ENCODE measurements around the gene ACAA2.
"Not testable (repeated sequence)": the region's sequence is repeated elsewhere in the genome, so short reads cannot be mapped to it uniquely, and the experiment has no call there.

ACAA2 gene

DNA sequence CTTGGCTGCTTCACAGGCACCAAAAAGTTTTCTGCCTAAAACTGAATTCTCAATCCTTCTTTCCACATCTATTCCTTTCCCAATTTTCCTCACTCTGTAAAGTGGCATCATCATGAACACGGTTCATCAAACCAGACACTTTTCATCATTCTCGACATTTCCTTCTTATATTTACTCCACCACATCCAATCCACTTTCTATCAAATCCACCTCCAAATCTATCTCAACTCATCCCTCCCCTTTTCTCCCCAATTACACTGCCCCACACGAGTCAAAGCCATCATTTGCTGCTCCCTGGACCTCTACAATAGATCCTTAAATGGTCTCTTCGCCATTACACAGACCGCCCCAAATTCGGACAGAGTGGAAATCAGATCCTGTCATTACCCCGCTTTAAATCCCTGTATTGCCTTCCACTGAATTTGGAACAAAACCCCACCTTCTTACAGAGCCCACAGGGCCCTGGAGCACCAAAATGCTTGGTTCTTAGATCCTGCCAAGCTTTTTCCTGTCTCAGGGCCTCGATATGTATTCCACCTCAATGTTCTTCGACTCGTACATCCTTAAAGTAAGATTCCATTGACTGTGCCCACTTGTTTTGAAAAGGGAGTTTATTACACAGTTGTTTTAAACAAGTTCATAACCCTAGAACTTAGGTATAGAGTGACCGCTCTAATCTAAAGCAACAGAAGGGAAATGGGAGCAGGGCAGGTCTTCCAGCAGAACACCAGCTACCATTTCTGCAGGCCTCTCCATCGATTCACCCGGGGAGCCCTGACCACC, 856 bp downstream of the ACAA2 start:
- no peak for DNase-seq (ENCODE audit: low read depth, low spot score)

DNA sequence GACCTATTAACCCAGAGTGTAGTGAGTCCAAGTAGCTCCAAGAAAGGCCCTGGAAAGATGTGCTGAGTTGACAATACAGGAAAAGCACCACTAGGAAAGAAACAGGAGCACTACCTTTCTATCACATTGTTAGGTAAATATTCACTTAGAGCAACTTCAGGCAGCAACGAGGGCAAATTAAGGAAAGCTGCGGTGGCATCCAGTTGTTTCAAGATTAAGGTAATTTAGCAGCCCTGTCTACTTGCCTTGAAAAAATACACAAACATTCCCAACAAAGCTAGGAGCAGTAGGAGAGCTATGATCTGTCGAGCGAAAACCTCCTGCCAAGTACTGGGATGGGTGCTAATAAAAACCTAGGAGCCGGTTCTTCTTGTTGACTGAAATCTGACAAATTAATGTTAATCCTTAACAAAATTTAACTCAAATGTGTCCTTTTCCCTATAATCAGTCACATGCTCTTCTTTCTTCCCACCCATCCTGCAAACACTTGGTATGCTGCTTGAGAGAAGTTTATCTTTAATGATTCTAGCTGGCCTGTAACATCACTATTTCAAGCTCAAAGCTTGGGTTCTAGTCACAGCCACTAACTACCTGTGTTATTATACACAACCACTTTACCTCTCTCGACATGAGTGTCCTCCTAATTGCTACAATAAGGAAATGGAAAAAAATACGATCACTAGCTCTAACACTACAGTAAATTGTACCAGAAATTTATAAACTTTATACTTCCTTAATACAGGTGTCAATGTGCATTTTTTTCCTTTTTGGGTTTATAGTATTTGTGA, 2.0 kb downstream of the ACAA2 start:
- DNase-seq (ENCODE audit: low read depth, low spot score) = no peak

DNA sequence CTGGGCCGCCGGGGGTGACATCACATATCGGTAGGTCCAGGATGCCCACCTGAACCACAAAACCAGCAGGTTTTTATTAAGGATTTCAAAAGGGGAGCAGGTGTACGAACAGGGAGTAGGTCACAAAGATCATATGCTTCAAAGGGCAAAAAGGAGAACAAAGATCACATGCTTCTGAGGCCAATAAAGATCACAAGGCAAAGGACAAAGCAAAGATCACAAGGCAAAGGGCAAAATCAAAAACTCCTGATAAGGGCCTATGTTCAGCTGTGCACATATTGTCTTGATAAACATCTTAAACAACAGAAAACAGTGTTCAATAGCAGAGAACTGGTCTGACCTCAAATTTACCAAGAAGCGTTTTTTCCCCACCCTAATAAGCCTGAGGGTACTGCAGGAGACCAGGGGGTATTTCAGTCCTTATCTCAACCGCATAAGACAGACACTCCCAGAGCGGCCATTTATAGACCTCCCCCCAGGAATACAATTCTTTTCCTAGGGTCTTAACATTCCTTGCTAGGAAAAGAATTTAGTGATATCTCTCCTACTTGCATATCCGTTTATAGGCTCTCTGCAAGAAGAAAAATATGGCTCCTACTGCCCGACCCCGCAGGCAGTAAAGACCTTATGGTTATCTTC, 4.7 kb downstream of the ACAA2 start:
- DNase-seq (ENCODE audit: low read depth, low spot score) = not testable (repeated sequence)

DNA sequence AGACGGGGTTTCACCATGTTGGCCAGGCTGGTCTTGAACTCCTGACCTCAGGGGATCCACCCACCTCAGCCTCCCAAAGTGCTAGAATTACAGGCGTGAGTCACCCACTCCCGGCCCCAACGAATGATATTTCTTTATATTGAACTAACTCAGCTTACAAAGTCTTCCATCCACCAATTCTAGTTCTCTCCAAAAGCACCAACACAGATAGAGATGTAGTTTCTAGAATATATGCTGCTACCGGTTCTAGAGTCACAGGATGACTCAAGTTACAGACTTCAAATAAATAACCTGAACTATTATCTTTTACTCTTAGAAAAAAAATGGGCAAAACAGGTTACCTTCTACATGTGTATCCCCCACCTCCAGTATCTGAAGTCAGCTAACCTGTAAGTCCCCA, 9.2 kb downstream of the ACAA2 start:
- DNase-seq (ENCODE audit: low read depth, low spot score) = no peak

DNA sequence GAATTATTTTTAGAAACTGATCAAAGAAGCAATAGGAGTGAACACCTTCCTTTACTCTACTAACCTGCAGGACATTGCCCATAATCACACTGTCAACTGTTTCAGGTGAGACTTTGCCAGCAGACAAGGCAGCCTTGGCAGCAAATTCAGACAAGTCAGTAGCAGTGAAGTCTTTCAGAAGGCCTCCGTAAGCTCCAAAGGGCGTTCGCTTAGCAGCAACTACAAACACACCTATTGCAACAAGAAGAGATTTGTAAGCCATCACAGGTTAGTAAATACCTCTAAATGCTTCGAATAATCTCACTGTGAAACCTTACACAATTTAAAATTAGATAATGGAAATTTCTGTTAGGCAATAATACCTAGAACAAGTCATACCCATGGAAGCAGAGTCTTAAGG, 10.7 kb downstream of the ACAA2 start:
- no peak for DNase-seq (ENCODE audit: low read depth, low spot score)

DNA sequence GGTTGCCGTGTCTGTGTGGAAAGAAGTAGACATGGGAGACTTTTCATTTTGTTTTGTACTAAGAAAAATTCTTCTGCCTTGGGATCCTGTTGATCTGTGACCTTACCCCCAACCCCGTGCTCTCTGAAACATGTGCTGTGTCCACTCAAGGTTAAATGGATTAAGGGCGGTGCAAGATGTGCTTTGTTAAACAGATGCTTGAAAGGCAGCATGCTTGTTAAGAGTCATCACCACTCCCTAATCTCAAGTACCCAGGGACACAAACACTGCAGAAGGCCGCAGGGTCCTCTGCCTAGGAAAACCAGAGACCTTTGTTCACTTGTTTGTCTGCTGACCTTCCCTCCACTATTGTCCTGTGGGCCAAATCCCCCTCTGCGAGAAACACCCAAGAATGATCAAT, 12.8 kb downstream of the ACAA2 start:
- not testable (repeated sequence) for DNase-seq (ENCODE audit: low read depth, low spot score)

DNA sequence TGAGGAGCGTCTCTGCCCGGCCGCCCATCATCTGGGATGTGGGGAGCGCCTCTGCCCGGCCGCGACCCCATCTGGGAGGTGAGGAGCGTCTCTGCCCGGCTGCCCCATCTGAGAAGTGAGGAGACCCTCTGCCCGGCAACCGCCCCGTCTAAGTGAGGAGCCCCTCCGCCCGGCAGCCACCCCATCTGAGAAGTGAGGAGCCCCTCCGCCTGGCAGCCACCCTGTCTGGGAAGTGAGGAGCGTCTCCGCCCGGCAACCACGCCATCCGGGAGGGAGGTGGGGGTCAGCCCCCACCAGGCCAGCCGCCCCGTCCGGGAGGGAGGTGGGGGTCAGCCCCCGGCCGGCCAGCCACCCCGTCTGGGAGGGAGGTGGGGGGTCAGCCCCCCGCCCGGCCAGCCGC, 13.5 kb downstream of the ACAA2 start:
- DNase-seq (ENCODE audit: low read depth, low spot score) = not testable (repeated sequence)

DNA sequence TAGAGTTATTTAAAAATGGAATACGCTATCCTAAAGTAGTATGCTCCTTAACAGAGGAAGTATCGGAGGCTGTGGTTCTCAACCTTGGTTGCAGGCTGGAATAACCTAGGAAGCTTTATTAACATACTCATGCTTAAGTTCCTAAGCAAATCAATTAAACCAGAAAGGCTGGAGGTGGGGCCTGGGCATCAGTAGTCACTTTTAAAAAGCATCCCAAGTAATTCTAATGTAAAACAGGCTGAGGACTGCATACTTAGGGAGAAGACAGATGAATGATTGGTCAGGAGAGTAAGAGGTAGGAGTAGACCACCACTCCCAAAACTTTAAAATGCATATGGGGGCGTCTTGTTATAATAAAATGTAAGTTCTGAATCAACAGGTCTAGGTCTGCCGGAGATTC, 15.3 kb downstream of the ACAA2 start:
- DNase-seq (ENCODE audit: low read depth, low spot score) = no peak

DNA sequence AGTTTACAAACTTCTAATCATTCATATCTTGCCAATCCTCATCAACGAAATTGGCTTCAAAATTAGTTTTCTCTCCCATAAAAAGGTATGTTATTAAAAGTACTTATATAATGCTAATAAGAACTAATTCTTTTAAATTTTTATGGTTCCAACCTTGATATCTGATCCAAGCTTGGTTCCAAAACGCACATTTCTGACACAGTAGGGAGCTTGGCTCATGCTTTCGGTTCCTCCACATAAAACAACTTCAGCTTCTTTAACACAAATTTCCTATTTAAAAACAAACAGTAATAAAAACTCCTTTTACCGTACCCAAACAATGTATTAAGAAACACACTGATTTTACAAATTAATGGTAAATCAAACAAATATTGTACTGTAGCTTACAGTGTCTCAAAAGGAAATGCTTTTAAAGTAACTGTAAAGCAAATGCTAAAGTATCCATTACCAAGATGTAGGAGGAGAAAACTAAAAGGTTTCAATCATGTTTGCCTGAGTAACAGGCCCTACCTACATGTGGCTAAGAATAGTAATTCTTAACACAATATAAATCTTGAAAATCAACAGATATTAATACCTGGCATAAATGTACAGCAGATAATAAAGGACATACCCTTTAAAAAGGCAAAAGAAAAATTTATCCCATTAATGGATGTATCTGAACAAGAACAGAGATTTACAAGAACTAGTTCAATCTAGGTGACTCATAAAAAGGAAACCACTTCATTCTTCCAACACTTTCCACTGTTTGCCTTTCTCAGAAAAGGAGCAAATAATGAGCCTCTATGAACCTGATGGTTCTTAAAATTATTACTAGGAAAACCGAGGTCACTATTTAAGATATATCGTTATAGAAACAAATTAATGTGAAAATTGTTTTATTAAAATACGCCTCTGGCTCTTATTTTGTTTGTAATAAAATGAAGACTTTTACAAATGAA, 17.5 kb downstream of the ACAA2 start:
- DNase-seq (ENCODE audit: low read depth, low spot score) = no peak

DNA sequence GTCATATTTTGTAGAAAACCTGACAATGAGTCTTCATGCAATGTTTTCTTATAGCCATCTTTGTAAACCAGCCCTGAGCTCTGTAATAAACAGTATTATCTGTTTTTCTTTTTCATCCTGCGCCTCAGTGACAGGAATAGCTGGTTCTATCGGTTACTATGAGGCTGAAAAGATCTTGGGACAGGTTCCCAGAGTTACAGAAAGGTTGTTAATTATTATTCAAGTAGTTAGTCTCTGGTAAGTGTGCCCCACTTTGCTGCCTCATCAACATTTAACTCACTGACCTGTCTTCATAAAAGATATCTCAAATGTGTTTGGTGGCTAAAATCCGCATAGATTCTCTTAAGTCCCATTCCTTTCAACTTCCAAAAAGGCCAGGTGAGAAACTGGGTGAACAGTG, 18.6 kb downstream of the ACAA2 start:
- DNase-seq (ENCODE audit: low read depth, low spot score) = no peak

DNA sequence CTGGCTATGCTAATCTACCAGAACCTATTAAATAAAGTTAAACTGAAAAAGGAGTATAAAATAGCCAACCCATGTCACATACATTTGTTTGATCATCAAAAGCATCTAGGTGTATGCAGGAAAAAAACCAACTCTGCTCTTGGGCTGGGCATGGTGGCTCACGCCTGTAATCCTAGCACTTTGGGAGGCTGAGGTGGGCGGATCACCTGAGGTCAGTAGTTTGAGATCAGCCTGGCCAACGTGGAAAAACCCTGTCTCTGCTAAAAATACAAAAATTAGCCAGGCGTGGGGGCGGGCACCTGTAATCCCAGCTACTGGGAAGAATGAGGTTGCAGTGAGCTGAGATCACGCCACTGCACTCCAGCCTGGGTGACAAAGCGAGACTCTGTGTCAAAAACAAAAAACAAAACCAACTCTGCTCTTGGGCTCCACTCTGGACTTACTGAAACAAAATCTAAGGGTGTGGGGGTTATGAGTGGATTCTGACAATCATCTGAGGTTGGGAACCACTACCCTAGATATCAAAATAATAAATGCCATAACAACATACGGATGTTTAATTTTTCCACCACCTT, 23.7 kb downstream of the ACAA2 start:
- DNase-seq (ENCODE audit: low read depth, low spot score) = not testable (repeated sequence)

DNA sequence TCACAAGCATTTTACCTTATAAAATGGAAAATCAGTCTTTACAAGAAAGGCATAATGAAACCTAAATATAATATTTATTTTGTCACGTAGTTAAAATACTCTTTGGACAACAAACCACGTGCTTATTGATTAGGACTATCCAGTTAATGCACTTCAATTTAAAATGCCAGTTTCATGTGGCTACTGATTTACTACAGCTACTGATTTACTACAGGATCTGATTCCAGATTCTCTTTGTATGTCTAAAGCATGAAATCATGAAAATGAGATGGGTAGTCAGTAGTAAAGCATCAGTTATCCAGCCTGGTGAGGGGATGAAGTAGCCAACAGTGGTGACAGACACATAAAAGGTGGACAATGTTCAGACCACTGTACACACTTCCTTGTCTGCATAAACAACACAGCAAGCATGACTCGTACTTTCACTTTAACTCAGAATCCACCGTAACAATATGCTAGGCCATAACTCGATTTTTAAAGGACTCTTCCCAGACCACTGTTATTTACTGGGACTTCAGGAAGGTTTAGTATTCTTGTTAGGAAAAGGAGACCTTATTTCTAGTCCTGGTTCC, 24.9 kb downstream of the ACAA2 start:
- DNase-seq (ENCODE audit: low read depth, low spot score) = no peak

DNA sequence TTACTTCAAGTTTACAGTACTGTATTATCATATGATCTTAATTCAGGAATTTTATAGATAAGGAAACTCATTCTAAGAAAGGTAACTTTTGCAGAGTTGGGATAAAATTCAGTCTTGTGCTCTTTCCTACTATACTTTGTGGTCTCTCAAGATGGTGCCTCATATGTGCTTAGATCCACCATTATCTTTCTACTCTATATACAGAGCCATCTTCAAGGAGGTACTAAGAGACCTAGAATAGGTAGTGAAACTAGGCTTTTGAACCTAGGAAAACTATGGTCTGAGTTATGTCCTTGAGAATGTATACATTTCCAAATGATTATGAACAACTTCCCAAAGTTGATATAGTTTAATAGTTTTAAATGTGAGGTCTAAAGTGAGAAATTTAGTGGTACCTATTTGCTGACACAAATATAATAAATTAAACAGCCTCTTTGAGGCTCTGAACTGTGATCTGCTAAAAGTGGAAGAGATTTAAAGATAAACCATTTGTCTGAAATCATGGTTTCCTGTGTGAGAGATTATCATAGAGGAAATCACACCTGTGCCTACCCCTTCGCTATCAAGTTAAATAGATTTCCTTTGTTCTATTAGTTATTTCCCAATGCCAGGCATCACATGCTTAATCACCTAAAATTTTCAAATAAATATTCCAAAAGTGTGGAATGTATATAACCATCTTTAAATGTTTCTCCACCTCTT, 27.2 kb downstream of the ACAA2 start:
- no peak for DNase-seq (ENCODE audit: low read depth, low spot score)

DNA sequence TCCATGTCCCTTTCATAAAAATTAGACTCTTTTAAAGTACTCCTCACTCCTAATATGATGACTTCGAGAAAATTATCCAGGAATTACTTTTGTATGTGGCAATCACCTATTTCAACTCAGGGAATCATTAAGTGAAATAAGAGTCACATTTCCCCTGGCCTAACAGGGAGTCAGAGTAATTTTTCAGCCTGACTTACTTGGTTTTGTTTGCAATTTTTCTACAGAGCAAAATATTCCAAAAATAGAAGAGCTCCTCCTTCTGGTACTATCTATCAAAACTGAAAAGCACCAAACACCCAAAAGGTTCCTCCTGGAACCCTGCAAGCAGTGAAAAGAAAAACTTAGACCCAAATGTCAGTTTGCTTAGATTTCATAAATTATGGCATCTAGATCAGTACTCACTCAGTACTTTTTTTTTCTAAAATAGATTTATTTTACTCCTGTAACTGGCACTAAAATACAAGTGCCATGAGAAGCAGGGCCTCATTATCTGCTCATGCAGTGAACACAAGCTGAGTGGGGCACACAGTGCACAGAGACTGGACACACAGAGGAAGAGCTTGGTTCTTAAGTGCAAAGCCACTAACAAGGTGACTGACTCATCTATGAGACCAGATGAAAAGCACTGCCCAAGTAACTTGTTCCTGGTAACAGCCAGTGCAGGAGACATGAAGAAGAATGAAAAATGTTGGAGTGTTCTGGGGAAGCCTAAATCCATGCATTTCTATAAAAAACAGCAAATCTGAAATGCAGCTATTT, 28.7 kb downstream of the ACAA2 start:
- DNase-seq (ENCODE audit: low read depth, low spot score) = no peak

DNA sequence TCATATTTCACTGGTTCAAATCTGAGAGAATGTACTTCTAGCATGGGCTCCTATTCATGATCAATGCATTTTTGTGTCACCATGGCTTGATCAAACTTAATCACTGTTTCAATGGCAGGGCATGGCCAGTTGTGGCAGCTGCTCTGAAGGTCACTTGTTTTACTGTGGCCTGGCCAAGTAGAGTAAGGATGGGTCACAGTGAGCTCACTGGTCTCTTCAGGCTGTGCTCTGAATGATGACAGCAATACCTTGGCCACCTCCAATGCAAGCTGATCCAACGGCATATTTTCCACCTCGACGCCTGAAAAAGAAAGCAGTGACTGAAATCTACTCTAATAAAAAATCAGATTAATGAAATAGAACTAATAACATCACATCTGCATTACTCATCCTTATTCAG, 29.7 kb downstream of the ACAA2 start:
- not testable (repeated sequence) for DNase-seq (ENCODE audit: low read depth, low spot score)

DNA sequence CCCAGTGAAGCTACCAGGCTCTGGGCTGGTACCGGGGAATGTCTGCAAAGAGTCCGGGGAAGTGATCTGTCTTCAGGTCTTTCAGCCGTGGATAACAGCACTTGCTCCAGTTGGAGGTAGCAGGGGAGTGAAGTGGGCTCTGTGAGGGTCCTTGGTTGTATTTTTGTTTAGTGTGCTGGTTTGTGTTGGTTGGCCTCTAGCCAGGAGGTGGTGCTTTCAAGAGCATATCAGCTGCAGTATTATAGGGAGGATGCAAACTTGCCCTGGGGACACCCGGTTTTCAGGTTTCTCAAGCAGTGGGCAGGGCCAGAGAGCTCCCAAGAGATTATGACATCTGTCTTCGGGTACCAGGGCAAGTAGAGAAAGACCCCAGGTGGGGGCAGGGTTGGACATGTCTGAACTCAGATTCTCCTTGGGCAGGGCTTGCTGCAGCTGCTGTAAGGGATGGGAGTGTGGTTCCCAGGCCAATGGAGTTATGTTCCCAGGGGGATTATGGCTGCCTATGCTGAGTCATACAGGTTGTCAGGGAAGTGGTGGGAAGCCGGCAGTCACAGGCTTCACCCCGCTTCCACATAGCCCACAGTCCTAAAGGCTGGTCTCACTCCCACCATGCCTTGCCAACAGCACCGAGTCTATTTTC, 34.4 kb downstream of the ACAA2 start:
- peak; percentile 25 for DNase-seq (ENCODE audit: low read depth, low spot score)

DNA sequence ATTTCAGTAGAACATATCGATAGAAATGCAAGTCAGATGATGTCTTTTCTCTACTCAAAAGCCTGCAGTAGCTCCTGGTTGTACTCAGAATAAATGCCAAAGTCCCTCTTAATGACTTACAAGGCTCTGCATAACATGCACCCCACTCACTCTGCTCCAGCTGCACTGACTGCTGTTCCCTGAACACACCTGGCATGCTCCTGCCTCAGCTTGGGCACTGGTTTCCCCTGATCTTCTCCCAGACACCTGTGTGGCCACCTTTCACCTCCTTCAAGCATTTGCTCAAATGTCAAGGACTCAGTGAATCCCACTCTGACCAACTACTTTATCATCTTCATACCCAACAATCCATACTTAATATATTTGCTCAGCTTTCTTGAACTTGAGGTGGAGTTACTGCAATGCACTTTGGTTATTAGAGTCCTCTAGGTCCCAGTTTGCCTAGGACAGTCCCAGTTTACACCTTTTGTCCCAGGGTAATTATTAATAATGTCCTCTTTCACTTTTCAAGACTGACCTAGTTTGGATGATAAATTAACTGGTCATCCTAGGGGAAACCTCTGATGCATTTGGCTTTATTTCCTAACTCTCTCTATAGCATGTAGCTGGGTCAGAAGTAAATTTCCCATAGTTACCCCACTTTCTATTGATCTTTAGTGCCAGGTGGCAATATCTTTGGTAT, 44.1 kb downstream of the ACAA2 start:
- DNase-seq (ENCODE audit: low read depth, low spot score) = no peak

DNA sequence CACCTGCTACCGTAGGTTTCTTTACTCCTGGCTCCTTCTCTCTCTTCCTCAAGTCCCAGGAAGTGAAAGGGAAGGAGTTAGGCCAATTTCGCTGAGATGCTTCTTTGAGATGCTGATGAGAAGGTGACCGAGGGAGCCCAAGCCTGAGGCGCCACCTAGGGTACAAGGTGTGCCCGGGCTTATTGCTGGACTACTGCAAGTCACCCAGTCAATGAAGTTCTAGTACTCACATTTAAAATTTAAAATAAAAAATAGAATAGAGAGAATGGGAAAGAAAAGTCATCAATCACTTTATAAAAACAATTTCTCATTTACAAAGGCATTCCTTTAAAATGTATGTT, 45.3 kb downstream of the ACAA2 start:
- DNase-seq (ENCODE audit: low read depth, low spot score) = no peak
